ENCODE measurements around the gene CCT8L2. TPM values are rescaled to one million over a fixed set of nuclear protein-coding genes. Genes with fewer than 3 reads are reported as not detected.
A peak's percentile ranks its signal among the peaks of the same experiment; 100 is the strongest.
"Not testable (repeated sequence)": the region's sequence is repeated elsewhere in the genome, so short reads cannot be mapped to it uniquely, and the experiment has no call there.

Gene CCT8L2
- total RNA-seq, 4 donors from 2014 or later = not detected

GRCh38 chr22:16608931-16609330, 16.3 kb upstream of the CCT8L2 start:
- 5% methylated on average over 7 of the region's 22 CpGs; no CpG with 5 or more reads in 1 of the 2 donors for WGBS, 2 donors (ENCODE audit: low coverage in 1 of 2)
- ATAC-seq = no peak
- H3K4me3 ChIP-seq = peak overlapping the region in 1 of 2 donors; percentile 42

GRCh38 chr22:16604257-16604998, 11.8 kb upstream of the CCT8L2 start:
- H3K9me3 ChIP-seq, ATAC-seq, H3K36me3 ChIP-seq, H3K4me3 ChIP-seq, H3K27ac ChIP-seq: not testable (repeated sequence)
- Histone ChIP-seq H3K27me3 (peaks cover 90% of the 10 kb centered on the region), H3K4me1 (peaks cover 0 to 18% (median 0%) of the 10 kb centered on the region in 3 donors)
- 27 to 50% methylated on average over 1 to 8 of the region's 8 CpGs for WGBS, 2 donors (ENCODE audit: low coverage in 1 of 2)

More at GRCh38 chr22:16608931-16609330, 16.3 kb upstream of the CCT8L2 start:
- Histone ChIP-seq H3K27me3 (peaks cover 71% of the 10 kb centered on the region), H3K9me3 (no peaks in the 10 kb centered on the region), H3K36me3 (no peaks in the 10 kb centered on the region), H3K4me1 (peaks cover 0 to 10% (median 0%) of the 10 kb centered on the region in 3 donors), H3K27ac (no peak overlapping the region)
- no peak for TF ChIP-seq EP300 (IDR thresholded peaks at IDR 0.05)
- no peak for TF ChIP-seq POLR2A (IDR thresholded peaks at IDR 0.05)
- TF ChIP-seq CTCF (IDR thresholded peaks at IDR 0.05) = no peak

- Histone ChIP-seq H3K4me1 (peaks cover 0 to 16% (median 0%) of the 10 kb centered on the region in 3 donors), H3K27me3 (peaks cover 85% of the 10 kb centered on the region)
- 0% methylated on average over 1 of the region's 9 CpGs; no CpG with 5 or more reads in 1 of the 2 donors for WGBS, 2 donors (ENCODE audit: low coverage in 1 of 2)
- not testable (repeated sequence) for H3K27ac ChIP-seq, ATAC-seq, H3K36me3 ChIP-seq, H3K4me3 ChIP-seq, H3K9me3 ChIP-seq
These were observed 11.2 kb upstream of the CCT8L2 start for GRCh38 chr22:16603770-16604242.

- 5 to 16% methylated on average over 6 of the region's 6 CpGs for WGBS, 2 donors (ENCODE audit: low coverage in 1 of 2)
- no peak for TF ChIP-seq POLR2AphosphoS5 (IDR thresholded peaks at IDR 0.05)
- TF ChIP-seq EP300 (IDR thresholded peaks at IDR 0.05) = no peak
- no peak for TF ChIP-seq CTCF (IDR thresholded peaks at IDR 0.05)
- no peak for TF ChIP-seq POLR2A (IDR thresholded peaks at IDR 0.05)
- peaks cover 85% of the 10 kb centered on the region for H3K27me3 ChIP-seq
These were observed 10.8 kb upstream of the CCT8L2 start for GRCh38 chr22:16603448-16603768.

GRCh38 chr22:16602728-16603447, 10.3 kb upstream of the CCT8L2 start:
- not testable (repeated sequence) for H3K9me3 ChIP-seq, H3K36me3 ChIP-seq, ATAC-seq
- Histone ChIP-seq H3K27me3 (peaks cover 85% of the 10 kb centered on the region), H3K27ac (peak overlapping the region in 3 of 4 donors; percentile 85 to 90 (median 85)), H3K4me1 (peaks cover 0 to 16% (median 0%) of the 10 kb centered on the region in 3 donors), H3K4me3 (peak overlapping the region in 1 of 2 donors; percentile 60)
- WGBS, 2 donors (ENCODE audit: low coverage in 1 of 2) = 7 to 11% methylated on average over 7 to 24 of the region's 33 CpGs

More at GRCh38 chr22:16603448-16603768, 10.8 kb upstream of the CCT8L2 start:
- H3K4me1 ChIP-seq = peaks cover 0 to 16% (median 0%) of the 10 kb centered on the region in 3 donors
- H3K9me3 ChIP-seq = no peaks in the 10 kb centered on the region
- no peak overlapping the region for H3K27ac ChIP-seq
- H3K36me3 ChIP-seq = no peaks in the 10 kb centered on the region
- no peak for ATAC-seq
- peak overlapping the region in 1 of 2 donors; percentile 60 for H3K4me3 ChIP-seq

- WGBS, 2 donors (ENCODE audit: low coverage in 1 of 2) = 1% methylated on average over 19 of the region's 70 CpGs; no CpG with 5 or more reads in 1 of the 2 donors
- ATAC-seq = peak; percentile 25
- H3K27me3 ChIP-seq = peaks cover 85% of the 10 kb centered on the region
These were observed 9.7 kb upstream of the CCT8L2 start for GRCh38 chr22:16602224-16602727.

More at GRCh38 chr22:16602224-16602727, 9.7 kb upstream of the CCT8L2 start:
- H3K36me3 ChIP-seq, H3K9me3 ChIP-seq: not testable (repeated sequence)
- peak overlapping the region in 3 of 4 donors; percentile 85 to 90 (median 85) for H3K27ac ChIP-seq
- H3K4me3 ChIP-seq = peak overlapping the region in 1 of 2 donors; percentile 60
- H3K4me1 ChIP-seq = peaks cover 0 to 16% (median 0%) of the 10 kb centered on the region in 3 donors

Data from gastroesophageal sphincter (tissue), 4 donors.